ENCODE results near the gene COL12A1. TPM values are rescaled to one million over a fixed set of nuclear protein-coding genes. Genes with fewer than 3 reads are reported as not detected.

COL12A1 gene
- total RNA-seq, 4 donors from 2014 or later = 136 to 423 (median 275) TPM

DNA sequence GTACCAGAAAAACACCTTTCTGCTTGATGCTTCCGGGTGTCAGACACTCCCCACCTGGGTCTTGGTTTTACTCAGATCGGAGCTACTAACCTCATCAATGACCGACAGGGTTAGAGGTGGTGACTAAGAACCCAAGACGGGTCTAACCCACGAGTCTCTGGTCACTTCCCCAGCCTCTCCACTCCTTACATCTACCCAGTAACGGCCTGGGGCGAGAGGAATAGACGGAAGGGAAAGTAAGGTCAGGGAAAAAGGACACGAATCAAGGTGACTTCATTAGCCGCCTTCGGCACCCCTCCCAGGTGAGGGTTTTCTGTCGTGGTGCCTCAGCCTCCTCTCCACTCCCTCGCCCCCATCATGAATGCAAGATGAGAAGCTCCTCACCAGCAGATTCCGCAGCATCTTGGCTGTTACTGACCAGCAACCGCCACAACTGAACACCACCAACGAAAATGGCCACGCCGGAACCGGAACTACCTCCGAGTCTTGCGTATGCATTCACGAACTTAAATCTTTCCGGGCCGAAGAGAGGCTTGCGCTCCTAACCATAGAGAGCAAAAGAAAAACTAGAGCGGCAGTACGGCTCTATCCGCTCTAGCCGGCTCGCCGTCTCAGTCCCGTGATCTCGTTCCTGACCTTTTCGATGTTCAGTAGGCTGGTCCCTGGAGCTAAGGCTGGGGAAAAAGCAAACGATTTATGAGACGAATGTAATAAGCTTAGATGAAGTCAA, 37.6 kb upstream of the COL12A1 start, which contains the start of gene COX7A2:
Gene COX7A2 (minus strand): TSS at position 469 of the 730 bp plus-strand sequence. CDS start 67 bp downstream, at position 402.
- H3K4me3 ChIP-seq = peak within 1 kb of the TSS; percentile 69 to 77
- intact Hi-C loops (cut with DNase I; ENCODE audit: low total_unique reads) = no loop called here

DNA sequence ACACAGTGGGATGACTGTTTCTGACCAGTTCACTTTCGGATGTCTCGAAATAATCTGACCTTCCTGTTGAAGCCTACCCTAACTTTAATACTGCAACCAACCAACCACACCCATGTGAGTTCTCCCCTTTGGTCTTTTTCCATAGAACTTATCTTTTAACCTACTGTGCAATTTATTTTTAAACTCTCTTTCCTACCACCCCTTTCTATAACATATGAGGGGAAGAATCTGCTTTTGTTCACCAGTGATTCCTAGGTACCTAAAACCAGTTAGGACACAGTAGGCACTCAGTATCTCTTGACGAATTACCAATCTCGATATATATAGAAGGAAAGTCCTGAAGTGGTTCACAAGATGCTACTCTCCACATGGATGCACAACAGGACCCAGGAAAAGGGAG, 30.8 kb upstream of the COL12A1 start:
- intact Hi-C loops (cut with DNase I; ENCODE audit: low total_unique reads) = no loop called here
- no peaks in the 10 kb centered on the region for H3K4me1 ChIP-seq

More for the DNA sequence above, 37.6 kb upstream of the COL12A1 start, which contains the start of gene COX7A2:
- H3K4me1 ChIP-seq = no peaks in the 10 kb centered on the region
- no peaks in the 10 kb centered on the region for H3K27me3 ChIP-seq
- H3K27ac ChIP-seq = peak within 1 kb of the TSS; percentile 91 to 92
- no peaks in the 10 kb centered on the region for H3K9me3 ChIP-seq
- DNase-seq = peak; percentile 86 to 91
- no peaks in the 10 kb centered on the region for H3K36me3 ChIP-seq
- peak; percentile 55 to 70 for TF ChIP-seq POLR2A (IDR thresholded peaks at IDR 0.05)
- TF ChIP-seq, protein P1, sequence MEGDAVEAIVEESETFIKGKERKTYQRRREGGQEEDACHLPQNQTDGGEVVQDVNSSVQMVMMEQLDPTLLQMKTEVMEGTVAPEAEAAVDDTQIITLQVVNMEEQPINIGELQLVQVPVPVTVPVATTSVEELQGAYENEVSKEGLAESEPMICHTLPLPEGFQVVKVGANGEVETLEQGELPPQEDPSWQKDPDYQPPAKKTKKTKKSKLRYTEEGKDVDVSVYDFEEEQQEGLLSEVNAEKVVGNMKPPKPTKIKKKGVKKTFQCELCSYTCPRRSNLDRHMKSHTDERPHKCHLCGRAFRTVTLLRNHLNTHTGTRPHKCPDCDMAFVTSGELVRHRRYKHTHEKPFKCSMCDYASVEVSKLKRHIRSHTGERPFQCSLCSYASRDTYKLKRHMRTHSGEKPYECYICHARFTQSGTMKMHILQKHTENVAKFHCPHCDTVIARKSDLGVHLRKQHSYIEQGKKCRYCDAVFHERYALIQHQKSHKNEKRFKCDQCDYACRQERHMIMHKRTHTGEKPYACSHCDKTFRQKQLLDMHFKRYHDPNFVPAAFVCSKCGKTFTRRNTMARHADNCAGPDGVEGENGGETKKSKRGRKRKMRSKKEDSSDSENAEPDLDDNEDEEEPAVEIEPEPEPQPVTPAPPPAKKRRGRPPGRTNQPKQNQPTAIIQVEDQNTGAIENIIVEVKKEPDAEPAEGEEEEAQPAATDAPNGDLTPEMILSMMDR (IDR thresholded peaks at IDR 0.05) = peak in 1 of 4 experiments; percentile 9

DNA sequence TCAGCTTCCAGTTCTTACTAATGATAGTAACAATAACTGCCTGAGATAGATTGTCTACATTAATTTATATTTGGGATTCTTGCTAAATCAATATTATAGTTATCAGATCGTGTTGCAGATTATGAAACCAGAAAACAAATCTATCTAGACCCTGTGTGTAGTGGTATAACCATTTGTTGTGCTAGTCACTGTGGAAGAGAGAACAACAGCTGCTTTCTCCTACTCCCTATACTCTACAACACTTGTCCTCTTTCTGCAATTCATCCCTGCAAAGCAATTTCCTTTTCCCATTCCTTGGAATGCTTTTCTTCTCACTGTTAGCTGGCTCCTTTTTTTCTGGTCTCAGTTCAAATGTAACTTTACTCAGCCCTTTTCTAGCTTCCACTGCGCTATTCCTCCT, 29.4 kb upstream of the COL12A1 start:
- DNase-seq = no peak
- no peaks in the 10 kb centered on the region for H3K36me3 ChIP-seq
- no peak overlapping the region for H3K27ac ChIP-seq
- H3K27me3 ChIP-seq = no peaks in the 10 kb centered on the region
- intact Hi-C loops (cut with DNase I; ENCODE audit: low total_unique reads) = no loop called here
- TF ChIP-seq, protein P1 (IDR thresholded peaks at IDR 0.05) = no peak
- no peak for TF ChIP-seq POLR2A (IDR thresholded peaks at IDR 0.05)
- H3K4me3 ChIP-seq = no peak overlapping the region
- H3K9me3 ChIP-seq = no peaks in the 10 kb centered on the region
- H3K4me1 ChIP-seq = no peaks in the 10 kb centered on the region

More for the DNA sequence above, 30.8 kb upstream of the COL12A1 start:
- no peak overlapping the region for H3K4me3 ChIP-seq
- no peaks in the 10 kb centered on the region for H3K27me3 ChIP-seq
- no peak for DNase-seq
- no peaks in the 10 kb centered on the region for H3K36me3 ChIP-seq
- H3K9me3 ChIP-seq = no peaks in the 10 kb centered on the region
- TF ChIP-seq, protein P1 (IDR thresholded peaks at IDR 0.05) = no peak
- no peak for TF ChIP-seq POLR2A (IDR thresholded peaks at IDR 0.05)
- no peak overlapping the region for H3K27ac ChIP-seq

DNA sequence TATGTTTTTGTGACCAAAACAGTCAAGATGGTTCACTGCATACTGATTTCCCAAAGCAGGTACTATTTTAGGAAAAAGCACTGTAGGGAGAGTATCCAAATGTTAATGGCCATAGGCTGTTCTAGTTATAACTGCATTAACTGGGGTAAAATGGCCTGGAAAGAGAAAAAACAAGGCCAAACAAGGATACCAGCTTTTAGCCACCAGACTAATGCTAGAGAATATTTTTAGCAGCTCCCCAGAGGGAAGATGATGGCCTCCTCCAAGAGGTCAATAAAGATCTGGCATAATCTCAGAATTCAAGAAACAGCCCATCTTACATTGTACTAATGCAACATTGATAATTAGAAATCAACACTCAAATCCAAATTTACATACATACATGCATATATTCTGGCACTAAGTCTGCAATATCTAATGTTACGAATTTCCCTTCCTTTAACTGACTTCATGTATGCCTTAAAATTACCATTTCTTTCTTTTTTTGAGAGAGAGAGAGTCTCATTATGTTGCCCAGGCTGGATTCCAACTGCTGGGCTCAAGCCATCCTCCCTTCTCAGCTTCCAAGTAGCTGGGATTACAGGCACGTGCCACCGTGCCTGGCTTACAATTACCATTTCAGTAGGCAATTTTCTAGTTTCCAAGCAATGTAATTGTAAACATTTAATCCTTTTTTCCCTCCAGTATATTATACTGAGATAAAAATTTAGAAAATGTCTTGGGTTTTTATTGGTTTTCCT, 28.4 kb upstream of the COL12A1 start:
- DNase-seq = peak in 1 of 2 donors; percentile 31
- H3K4me1 ChIP-seq = no peaks in the 10 kb centered on the region
- no peaks in the 10 kb centered on the region for H3K36me3 ChIP-seq
- no peak overlapping the region for H3K27ac ChIP-seq
- H3K27me3 ChIP-seq = no peaks in the 10 kb centered on the region
- no peak overlapping the region for H3K4me3 ChIP-seq
- H3K9me3 ChIP-seq = no peaks in the 10 kb centered on the region
- TF ChIP-seq POLR2A (IDR thresholded peaks at IDR 0.05) = no peak
- TF ChIP-seq, protein P1 (IDR thresholded peaks at IDR 0.05) = peak in 1 of 4 experiments; percentile 2
- intact Hi-C loops (cut with DNase I; ENCODE audit: low total_unique reads) = no loop called here
